HAP-1 (cell line): Measurements from ENCODE around the gene ANKRD62.
"Not testable (repeated sequence)": the region's sequence is repeated elsewhere in the genome, so short reads cannot be mapped to it uniquely, and the experiment has no call there.

Experiments
- DNase-seq, 2 experiments: peaks; one replicate each; pipeline ENCODE4 v3.0.0-alpha.2; 2016 to 2020; ENCODE audit warnings: low spot score in 2 of 2
- H3K27me3 ChIP-seq: fragments of 250-450 bp; sonication (Bioruptor Pico); 2 replicates; pipeline ENCODE4 v1.5.1; 2020; ENCODE audit warnings: low read depth, mild to moderate bottlenecking, moderate library complexity
- H3K36me3 ChIP-seq: fragments of 250-450 bp; sonication (Bioruptor Pico); replicated peaks from 2 replicates; pipeline ENCODE4 v1.5.1; 2020; ENCODE audit warnings: mild to moderate bottlenecking
- H3K4me1 ChIP-seq: fragments of 250-450 bp; sonication (Bioruptor Pico); 2 replicates; pipeline ENCODE4 v1.5.1; 2020; ENCODE audit warnings: mild to moderate bottlenecking
- H3K4me3 ChIP-seq: fragments of 250-450 bp; sonication (Bioruptor Pico); 2 replicates; pipeline ENCODE4 v1.5.1; 2020; ENCODE audit warnings: mild to moderate bottlenecking, moderate library complexity
- H3K9me3 ChIP-seq: fragments of 250-450 bp; sonication (Bioruptor Pico); 2 replicates; pipeline ENCODE4 v1.5.1; 2020; ENCODE audit warnings: mild to moderate bottlenecking, moderate library complexity
- in situ Hi-C: fragments of 300-500 bp; cut with MboI; formaldehyde crosslinking; loops from 3 replicates; pipeline ENCODE4 v1.14.3; 2020; ENCODE audit warnings: low sequenced_read_pairs, inconsistent platforms, mixed read lengths

ANKRD62 gene

DNA sequence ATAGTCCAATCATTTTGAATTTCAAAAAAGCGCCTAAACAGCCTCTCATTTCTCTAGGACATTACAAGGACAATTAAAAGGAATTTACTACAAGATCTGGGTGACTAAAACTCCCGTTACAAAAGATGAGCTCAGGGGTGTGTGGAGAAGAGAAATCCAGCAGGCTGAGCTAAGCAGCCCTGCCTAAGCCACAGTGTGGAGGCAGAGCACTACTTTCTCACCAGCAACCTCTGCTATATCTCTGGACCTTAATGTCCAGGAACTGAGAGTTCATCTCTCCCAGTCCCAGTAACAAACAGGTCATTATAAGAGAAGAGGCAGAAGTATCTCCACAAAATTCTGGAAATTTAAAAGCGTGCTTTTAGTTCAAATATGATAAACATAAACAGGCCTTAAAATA is 18.9 kb upstream of the ANKRD62 start:
- Histone ChIP-seq H3K4me1 (no peaks in the 10 kb centered on the region), H3K36me3 (no peaks in the 10 kb centered on the region), H3K9me3 (no peaks in the 10 kb centered on the region), H3K4me3 (no peak overlapping the region), H3K27me3 (peaks cover 5% of the 10 kb centered on the region; the same call in 1 of the 2 replicates)
- DNase-seq: no peak
- in situ Hi-C loops: no loop called here

DNA sequence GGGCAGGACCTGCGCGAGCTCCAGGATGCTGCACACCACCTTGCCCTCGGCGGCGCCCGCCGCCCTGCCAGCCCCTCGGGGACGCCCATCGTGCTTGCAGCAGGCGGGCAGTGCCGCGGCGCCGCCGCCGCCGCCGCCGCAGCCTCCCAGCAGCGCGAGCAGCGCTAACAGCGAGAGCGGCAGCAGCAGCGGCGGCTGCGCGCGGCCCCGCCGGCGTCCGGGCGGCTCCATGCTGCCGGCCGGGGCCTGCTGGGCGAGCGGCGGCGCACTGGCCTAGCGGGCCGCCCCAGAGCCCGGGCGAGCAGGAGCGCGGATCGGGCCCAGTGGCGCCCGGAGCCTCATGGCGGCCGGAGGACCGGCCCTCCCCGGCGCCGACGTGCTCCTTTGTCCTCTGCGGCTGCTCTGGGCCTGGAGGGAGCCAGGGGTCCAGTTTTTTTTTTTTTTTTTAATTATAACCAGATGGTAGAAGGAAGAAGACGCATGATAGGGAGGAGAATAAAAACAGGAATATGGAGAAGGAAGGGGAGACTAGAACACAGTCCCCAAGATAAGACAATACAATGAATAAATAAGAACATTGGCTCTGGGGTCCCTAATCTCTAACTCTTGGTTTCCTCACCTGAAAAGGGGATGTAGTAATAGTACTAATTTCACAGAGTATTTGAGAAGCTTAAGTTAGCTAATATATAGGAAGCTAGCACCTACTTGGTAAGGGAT is 17.1 kb upstream of the ANKRD62 start:
- H3K27me3 ChIP-seq: peaks cover 5% of the 10 kb centered on the region; the same call in 1 of the 2 replicates
- DNase-seq: no peak
- in situ Hi-C loops: no loop called here
- no peak overlapping the region for H3K4me3 ChIP-seq
- H3K36me3 ChIP-seq: no peaks in the 10 kb centered on the region
- H3K9me3 ChIP-seq: no peaks in the 10 kb centered on the region
- H3K4me1 ChIP-seq: no peaks in the 10 kb centered on the region

DNA sequence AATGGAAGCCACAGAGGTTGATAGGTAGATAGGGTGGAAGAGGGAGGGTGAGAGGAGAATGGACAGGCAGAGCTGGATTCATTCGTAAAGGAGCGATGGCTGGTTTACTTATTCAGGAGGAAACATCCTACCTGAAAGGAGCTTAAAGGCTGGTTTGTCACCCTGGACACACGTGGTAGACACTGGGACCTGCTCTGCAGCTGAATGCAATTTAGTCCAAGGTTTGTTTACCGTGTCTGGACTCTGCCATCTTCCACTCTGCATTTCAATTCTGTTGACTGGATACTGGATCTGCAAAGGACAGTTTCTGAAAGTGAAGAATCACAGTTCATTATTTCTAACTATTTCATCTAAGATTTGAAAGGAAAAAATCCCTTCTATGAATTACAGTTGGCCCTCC is 15.6 kb upstream of the ANKRD62 start:
- DNase-seq, H3K36me3 ChIP-seq, H3K4me3 ChIP-seq, in situ Hi-C loops, H3K4me1 ChIP-seq, H3K27me3 ChIP-seq, H3K9me3 ChIP-seq: not testable (repeated sequence)

DNA sequence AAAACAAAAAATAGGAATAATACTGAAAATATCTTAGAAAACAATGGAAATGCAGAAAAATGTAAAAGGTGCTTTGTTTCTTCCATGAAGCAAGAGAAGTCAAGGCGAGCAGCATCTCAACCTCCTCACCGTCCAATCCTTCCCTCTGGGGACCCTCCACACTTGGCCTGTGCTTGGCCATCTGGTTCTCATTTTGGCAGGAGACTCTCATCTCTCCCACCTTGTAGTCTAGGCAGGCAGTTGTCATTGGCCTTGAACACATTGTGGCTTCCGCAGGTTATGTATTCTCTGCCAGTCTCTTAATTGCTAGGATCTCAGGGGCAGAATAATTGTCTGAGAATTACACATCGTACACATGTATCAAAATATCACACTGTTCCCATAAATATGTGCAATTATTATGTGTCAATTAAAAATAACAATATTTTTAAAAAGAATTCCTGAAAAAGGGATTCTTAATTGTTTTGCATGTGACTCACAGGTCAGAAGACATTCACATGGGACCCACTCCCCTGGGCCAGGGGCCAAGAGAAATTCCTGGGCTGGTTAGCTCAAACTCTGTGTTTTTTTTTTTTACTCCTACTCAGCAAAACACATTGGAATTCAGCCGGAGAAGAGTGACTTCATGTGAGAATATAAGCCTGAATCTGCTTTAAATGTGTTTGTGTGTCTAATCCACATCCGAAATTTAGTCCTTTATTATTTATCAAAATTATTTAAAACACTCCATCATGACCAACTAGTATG is 14.0 kb upstream of the ANKRD62 start:
- Histone ChIP-seq H3K36me3 (no peaks in the 10 kb centered on the region), H3K4me3 (no peak overlapping the region), H3K27me3 (peaks cover 9% of the 10 kb centered on the region), H3K4me1 (no peaks in the 10 kb centered on the region), H3K9me3 (no peaks in the 10 kb centered on the region)
- DNase-seq: no peak
- in situ Hi-C loops: no loop called here

DNA sequence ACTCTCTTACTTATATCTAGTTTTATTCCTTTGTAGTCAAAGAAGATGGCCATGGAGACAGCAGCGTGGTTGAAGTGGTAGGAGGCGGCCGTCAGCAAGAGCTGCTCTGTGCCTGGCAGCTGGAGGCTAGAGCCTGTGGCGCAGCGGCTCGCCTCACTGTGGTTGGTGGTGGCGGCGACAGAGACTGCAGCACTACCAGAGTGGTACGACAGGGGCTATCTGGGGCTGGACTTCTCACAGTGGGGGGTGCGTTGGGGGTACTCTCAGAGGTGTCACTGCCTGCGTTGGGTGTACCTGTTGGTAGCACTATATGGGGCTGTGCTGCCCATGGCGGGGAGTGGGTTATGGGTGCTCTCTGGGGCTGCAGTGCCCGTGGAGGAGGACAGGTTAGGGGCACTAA is 8.5 kb upstream of the ANKRD62 start:
- Histone ChIP-seq H3K4me3 (no peak overlapping the region), H3K4me1 (no peaks in the 10 kb centered on the region), H3K36me3 (no peaks in the 10 kb centered on the region), H3K9me3 (no peaks in the 10 kb centered on the region), H3K27me3 (peaks cover 9% of the 10 kb centered on the region)
- DNase-seq: no peak
- in situ Hi-C loops: no loop called here

DNA sequence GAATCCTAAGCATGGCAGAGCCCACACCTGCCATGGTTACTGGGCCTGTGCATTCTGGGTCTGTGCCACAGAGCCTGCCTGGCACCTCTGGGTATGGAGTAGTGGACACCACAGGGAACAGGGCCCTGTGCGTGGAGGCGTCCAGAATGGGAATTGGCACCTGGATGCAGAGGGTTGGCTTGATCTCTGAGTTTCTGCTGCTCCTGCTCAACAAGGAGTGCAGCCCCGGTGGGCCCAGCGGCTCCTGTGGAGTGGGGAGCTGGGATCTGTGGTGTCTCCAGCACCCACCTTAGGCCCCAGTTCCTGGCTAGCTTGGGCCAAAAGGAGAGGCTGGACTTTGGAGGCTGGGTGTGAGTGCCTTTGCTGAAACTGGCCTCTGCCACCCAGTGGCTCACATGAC is 7.9 kb upstream of the ANKRD62 start:
- Histone ChIP-seq H3K9me3 (no peaks in the 10 kb centered on the region), H3K27me3 (peaks cover 9% of the 10 kb centered on the region), H3K4me3 (no peak overlapping the region), H3K36me3 (no peaks in the 10 kb centered on the region), H3K4me1 (no peaks in the 10 kb centered on the region)
- in situ Hi-C loops: no loop called here
- DNase-seq: no peak

DNA sequence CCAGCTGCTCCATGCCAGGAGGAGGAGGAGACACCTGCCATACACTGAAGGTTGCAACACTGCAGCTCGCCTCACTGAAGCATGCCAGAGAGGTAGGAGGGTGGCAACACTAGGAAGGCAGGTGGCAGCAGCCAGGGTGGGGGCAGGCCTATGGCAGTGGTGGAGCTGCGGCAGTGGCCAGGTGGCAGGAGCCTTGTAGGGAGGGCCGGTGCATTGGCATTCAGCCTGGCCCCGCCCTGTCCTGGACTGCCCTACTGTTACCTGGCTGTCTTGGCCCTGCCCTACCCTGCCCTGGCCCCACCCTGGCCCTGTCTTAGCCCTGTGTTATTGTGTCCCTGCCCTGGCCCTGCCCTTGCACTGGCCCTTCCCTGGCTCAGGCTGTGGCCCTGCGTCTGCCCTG is 7.4 kb upstream of the ANKRD62 start:
- H3K4me3 ChIP-seq: no peak overlapping the region
- in situ Hi-C loops: no loop called here
- H3K4me1 ChIP-seq: no peaks in the 10 kb centered on the region
- no peak for DNase-seq
- no peaks in the 10 kb centered on the region for H3K36me3 ChIP-seq
- peaks cover 9% of the 10 kb centered on the region for H3K27me3 ChIP-seq
- no peaks in the 10 kb centered on the region for H3K9me3 ChIP-seq

DNA sequence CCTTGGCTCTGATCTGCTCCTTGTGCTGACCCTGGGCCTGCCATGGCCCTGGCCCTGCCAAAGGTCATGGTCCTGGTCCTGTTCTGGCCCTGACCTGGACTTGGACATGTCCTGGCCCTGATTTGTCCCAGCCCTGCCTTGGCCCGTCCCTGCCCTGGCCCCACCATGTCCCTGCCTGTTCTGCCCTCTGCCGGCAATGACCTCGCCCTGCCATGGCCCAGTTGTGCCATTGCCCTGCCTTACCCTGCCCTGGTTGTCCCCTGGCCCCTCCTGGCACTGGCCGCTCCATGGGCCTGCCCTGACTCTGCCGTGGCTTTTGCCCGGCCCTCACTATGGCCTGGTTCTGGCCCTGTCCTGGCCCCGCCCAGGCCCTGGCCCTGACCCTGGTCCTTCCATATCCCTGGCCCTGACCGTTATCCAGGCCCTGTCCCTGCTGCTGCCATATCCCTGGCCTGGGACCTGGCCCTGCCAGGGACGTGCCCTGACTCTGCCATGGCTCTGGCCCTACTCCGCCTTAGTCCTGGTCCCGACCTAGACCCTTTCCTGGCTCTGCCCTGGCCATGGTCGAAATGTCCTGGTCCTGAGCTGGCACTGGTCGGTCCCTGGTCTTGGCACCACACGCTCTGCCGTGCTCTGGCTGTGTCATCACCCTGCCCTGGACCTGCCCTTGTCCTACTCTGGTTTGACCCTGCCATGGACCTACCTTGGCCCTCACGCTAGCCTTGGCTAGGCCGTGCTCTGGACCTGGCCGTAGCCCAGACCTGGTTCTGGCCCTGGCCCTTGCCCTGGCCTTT is 6.8 kb upstream of the ANKRD62 start:
- Histone ChIP-seq H3K4me1 (no peaks in the 10 kb centered on the region), H3K4me3 (no peak overlapping the region), H3K27me3 (peaks cover 9% of the 10 kb centered on the region), H3K9me3 (no peaks in the 10 kb centered on the region), H3K36me3 (no peaks in the 10 kb centered on the region)
- in situ Hi-C loops: no loop called here
- DNase-seq: no peak

DNA sequence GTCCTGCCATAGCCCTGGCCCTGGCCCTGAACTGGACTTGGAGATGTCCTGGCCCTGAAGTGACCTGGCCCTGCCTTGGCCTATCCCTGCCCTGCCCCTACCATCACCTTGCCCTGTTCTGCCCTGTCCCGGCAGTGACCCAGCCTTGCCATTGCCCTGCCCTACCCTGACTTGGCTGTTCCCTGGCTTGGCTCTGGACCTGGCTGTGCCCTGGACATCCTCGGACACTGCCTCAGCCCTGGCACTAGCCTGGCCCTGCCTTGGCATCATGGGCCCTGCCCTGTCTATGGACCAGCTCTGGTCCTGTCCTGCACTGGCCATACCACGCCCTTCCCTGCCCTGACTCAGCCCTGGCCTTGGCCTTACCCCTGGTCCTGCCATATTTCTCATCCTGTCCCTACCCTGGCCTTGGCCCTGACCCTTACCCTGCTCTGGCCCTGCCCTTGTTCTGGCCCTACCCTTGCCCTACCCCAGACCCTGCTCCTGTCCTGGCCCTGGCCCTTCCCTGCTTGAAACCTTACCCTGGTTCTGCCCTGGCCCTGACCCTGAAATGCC is 6.1 kb upstream of the ANKRD62 start:
- peaks cover 6% of the 10 kb centered on the region for H3K27me3 ChIP-seq
- no peak for DNase-seq
- H3K4me1 ChIP-seq: no peaks in the 10 kb centered on the region
- in situ Hi-C loops: no loop called here
- H3K4me3 ChIP-seq: no peak overlapping the region
- H3K36me3 ChIP-seq: no peaks in the 10 kb centered on the region
- no peaks in the 10 kb centered on the region for H3K9me3 ChIP-seq

DNA sequence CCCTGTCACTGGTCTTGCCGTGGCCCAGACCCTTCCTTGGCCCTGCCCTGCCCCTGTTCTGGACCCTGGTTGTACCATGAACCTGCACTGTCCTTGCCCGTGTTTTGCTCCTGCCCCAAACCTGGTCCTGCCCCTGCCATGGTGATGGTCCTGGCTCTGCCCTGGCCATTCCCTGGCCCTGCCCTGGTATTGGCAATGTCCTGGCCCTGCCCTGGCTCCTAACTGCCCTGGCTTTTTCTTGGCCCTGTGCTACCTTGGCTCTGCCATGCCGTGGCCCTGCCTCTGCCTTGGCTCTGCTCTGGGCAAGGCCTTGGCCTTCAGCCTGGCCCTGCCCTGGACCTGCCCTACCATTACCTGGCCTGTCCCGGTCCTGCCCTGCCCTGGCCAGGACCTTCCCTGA is 5.5 kb upstream of the ANKRD62 start:
- Histone ChIP-seq H3K27me3 (peaks cover 4% of the 10 kb centered on the region), H3K4me1 (no peaks in the 10 kb centered on the region), H3K9me3 (no peaks in the 10 kb centered on the region), H3K36me3 (no peaks in the 10 kb centered on the region), H3K4me3 (no peak overlapping the region)
- DNase-seq: no peak
- in situ Hi-C loops: no loop called here

DNA sequence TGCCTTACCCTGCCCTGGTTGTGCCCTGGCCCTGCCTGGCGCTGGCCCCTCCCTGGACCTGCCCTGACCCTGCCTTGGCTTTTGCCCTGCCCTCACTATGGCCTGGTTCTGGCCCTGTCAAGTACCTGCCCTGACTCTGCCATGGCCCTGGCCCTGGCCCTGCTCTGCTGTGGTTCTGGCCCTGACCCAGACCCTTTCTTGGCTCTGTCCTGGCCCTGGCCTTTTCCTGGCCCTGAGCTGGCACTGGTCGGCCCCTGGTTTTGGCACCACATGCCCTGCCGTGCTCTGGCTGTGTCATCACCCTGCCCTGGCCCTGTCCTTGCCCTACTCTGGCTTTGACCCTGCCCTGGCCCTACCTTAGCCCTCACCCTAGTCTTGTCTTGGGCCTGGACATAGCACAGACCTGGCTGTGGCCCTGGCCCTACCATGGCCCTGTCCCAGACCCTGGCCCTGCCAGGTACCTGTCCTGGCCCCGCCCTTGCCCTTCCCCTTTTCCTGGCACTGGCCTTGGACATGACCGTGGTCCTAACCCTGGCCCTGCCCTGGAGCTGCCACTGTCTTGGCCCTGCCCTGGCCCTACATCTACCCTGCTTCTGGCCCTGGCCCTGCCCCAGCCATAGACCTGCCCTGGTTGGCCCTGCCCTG is 4.8 kb upstream of the ANKRD62 start:
- no peaks in the 10 kb centered on the region for H3K36me3 ChIP-seq
- no peaks in the 10 kb centered on the region for H3K27me3 ChIP-seq
- no peak for DNase-seq
- no peaks in the 10 kb centered on the region for H3K4me1 ChIP-seq
- in situ Hi-C loops: no loop called here
- H3K4me3 ChIP-seq: no peak overlapping the region
- H3K9me3 ChIP-seq: no peaks in the 10 kb centered on the region

DNA sequence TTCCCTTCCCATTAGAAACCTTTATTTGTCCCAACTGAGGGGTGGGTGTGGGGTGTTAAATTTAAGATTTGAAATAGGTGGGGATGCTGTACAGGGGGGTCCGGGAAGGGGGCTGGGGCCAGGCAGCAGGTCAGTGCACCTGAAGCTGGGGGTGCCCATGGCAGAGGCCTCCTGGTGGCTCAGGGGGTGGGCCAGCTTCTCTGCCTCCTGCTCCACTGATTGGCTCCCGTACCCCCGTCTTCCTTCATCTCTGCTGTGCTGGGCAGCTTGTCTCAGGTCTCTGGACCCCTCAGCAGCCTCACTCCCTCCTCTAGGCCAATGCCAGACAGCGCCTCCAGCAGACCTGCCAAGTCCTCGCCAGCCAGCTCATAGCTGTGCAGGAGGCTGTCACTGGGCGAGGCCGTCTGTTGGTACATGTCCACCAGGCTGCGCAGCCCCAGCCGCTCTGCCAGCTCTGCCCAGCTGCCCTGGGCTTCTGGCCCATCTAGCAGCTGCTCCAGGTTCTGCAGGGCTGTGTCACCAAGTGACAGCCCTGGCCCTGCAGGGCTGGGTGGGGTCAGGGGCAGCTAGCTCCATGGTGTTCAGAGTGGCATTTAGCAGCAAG is 2.0 kb upstream of the ANKRD62 start:
- no peaks in the 10 kb centered on the region for H3K9me3 ChIP-seq
- H3K36me3 ChIP-seq: no peaks in the 10 kb centered on the region
- H3K4me3 ChIP-seq: no peak overlapping the region
- in situ Hi-C loops: no loop called here
- no peaks in the 10 kb centered on the region for H3K27me3 ChIP-seq
- no peak for DNase-seq
- H3K4me1 ChIP-seq: no peaks in the 10 kb centered on the region
